GM23338 (cell line): ENCODE measurements around the gene LRMDA. TPM values are rescaled to one million over a fixed set of nuclear protein-coding genes. Genes with fewer than 3 reads are reported as not detected.

Experiments used
- ATAC-seq: fragments of 200-7000 bp; cut with Tn5 transposase; 3 replicates; pipeline ENCODE4 v1.9.1; 2020
- DNase-seq: peaks from one replicate; pipeline ENCODE4 v3.0.0-alpha.2; 2015; ENCODE audit warnings: low spot score
- H2AFZ ChIP-seq: fragments of 200-600 bp; sonication (generic); 2 replicates; pipeline ENCODE4 v1.8.0; 2016; ENCODE audit warnings: antibody characterized with exemption, mild to moderate bottlenecking, moderate library complexity
- H3F3A ChIP-seq: fragments of 200-600 bp; sonication (generic); replicated peaks from 2 replicates; pipeline ENCODE4 v1.8.0; 2017; ENCODE audit warnings: antibody characterized with exemption, mixed run types, low read depth
- H3K27ac ChIP-seq: fragments of 200-600 bp; sonication (generic); 2 replicates; pipeline ENCODE4 v1.6.1; 2016; ENCODE audit warnings: low read depth
- H3K27me3 ChIP-seq: fragments of 200-600 bp; sonication (generic); 2 replicates; pipeline ENCODE4 v1.8.0; 2016; ENCODE audit warnings: mild to moderate bottlenecking, mixed run types, moderate library complexity; ENCODE audit not compliant: insufficient read depth
- H3K36me3 ChIP-seq: fragments of 200-600 bp; sonication (generic); 2 replicates; pipeline ENCODE4 v1.8.0; 2016; ENCODE audit warnings: mild to moderate bottlenecking; ENCODE audit not compliant: insufficient read depth
- H3K4me1 ChIP-seq: fragments of 200-600 bp; sonication (generic); 2 replicates; pipeline ENCODE4 v1.8.0; 2016; ENCODE audit warnings: mild to moderate bottlenecking, moderate library complexity; ENCODE audit not compliant: insufficient read depth
- H3K4me2 ChIP-seq: fragments of 200-600 bp; sonication (generic); 2 replicates; pipeline ENCODE4 v1.7.1; 2017; ENCODE audit warnings: mixed run types
- H3K4me3 ChIP-seq: fragments of 200-600 bp; sonication (generic); 2 replicates; pipeline ENCODE4 v1.6.1; 2016; ENCODE audit warnings: mixed run types
- H3K79me2 ChIP-seq: fragments of 200-600 bp; sonication (generic); replicated peaks from 2 replicates; pipeline ENCODE4 v1.8.0; 2017; ENCODE audit warnings: mild to moderate bottlenecking; ENCODE audit not compliant: insufficient read depth
- H3K9me2 ChIP-seq: fragments of 200-600 bp; sonication (generic); 2 replicates; pipeline ENCODE4 v1.8.0; 2017; ENCODE audit not compliant: insufficient read depth
- H4K20me1 ChIP-seq: fragments of 200-600 bp; sonication (generic); replicated peaks from 2 replicates; pipeline ENCODE4 v1.8.0; 2017; ENCODE audit warnings: mild to moderate bottlenecking; ENCODE audit not compliant: insufficient read depth
- H3K27ac Mint-ChIP-seq: 2 replicates; pipeline ENCODE4 v1.8.0; 2020; ENCODE audit warnings: inconsistent platforms, mild to moderate bottlenecking, moderate library complexity, mixed read lengths
- H3K27me3 Mint-ChIP-seq: 3 replicates; pipeline ENCODE4 v1.8.0; 2022; ENCODE audit warnings: low read depth, mild to moderate bottlenecking, moderate library complexity, mixed read lengths, inconsistent platforms; ENCODE audit not compliant: insufficient read depth, poor library complexity
- H3K36me3 Mint-ChIP-seq: 3 replicates; pipeline ENCODE4 v1.8.0; 2021; ENCODE audit warnings: low read depth, mild to moderate bottlenecking, inconsistent platforms, moderate library complexity, mixed read lengths
- H3K4me1 Mint-ChIP-seq: 3 replicates; pipeline ENCODE4 v1.8.0; 2020; ENCODE audit warnings: mild to moderate bottlenecking, inconsistent platforms, mixed read lengths
- H3K4me3 Mint-ChIP-seq: 3 replicates; pipeline ENCODE4 v1.8.0; 2021; ENCODE audit warnings: moderate library complexity, mild to moderate bottlenecking, inconsistent platforms, mixed read lengths
- H3K9me3 Mint-ChIP-seq: 3 replicates; pipeline ENCODE4 v1.8.0; 2020; ENCODE audit warnings: moderate library complexity, mild to moderate bottlenecking, inconsistent platforms, mixed read lengths
- CREB1 ChIP-seq: fragments of 250-450 bp; sonication (Bioruptor Pico); IDR thresholded peaks from 2 replicates; pipeline ENCODE4 v1.5.0; 2020; ENCODE audit warnings: low read depth, mild to moderate bottlenecking, moderate library complexity
- ETS1 ChIP-seq: IDR thresholded peaks from 2 replicates; pipeline ENCODE4 v1.6.1; 2016; ENCODE audit warnings: antibody characterized with exemption
- EZH2 ChIP-seq: fragments of 200-600 bp; sonication (generic); IDR thresholded peaks from one replicate; pipeline ENCODE4 v1.8.0; 2017; ENCODE audit warnings: antibody characterized with exemption, mild to moderate bottlenecking, low read depth; ENCODE audit not compliant: unreplicated experiment
- EZH2phosphoT487 ChIP-seq: fragments of 200-600 bp; sonication (generic); IDR thresholded peaks from one replicate; pipeline ENCODE4 v1.8.1; 2018; ENCODE audit warnings: antibody characterized with exemption; ENCODE audit not compliant: unreplicated experiment
- JUNB ChIP-seq: IDR thresholded peaks from one replicate; pipeline ENCODE4 v1.6.1; 2016; ENCODE audit warnings: antibody characterized with exemption; ENCODE audit not compliant: unreplicated experiment
- NANOG ChIP-seq: IDR thresholded peaks from 2 replicates; pipeline ENCODE4 v1.6.1; 2016; ENCODE audit warnings: antibody characterized with exemption, borderline replicate concordance
- POLR2AphosphoS5 ChIP-seq: IDR thresholded peaks from 2 replicates; pipeline ENCODE4 v1.6.1; 2016; ENCODE audit warnings: antibody characterized with exemption, low read depth
- STAT1 ChIP-seq: IDR thresholded peaks from one replicate; pipeline ENCODE4 v1.6.1; 2016; ENCODE audit warnings: antibody characterized with exemption; ENCODE audit not compliant: unreplicated experiment
- ZNF114 ChIP-seq: fragments of 250-450 bp; sonication (Bioruptor Pico); IDR thresholded peaks from 2 replicates; pipeline ENCODE4 v1.5.0; 2020; ENCODE audit warnings: mild to moderate bottlenecking, moderate library complexity
- ZNF331 ChIP-seq: fragments of 250-450 bp; sonication (Bioruptor Pico); IDR thresholded peaks from 2 replicates; pipeline ENCODE4 v1.5.0; 2020; ENCODE audit warnings: low read depth, mild to moderate bottlenecking, moderate library complexity
- polyA plus RNA-seq: library from polyadenylated mRNA; unstranded; fragments of >200 nt; fragmentation: Nextera tagmentation; extraction: Ambion mirVana; gene quantifications from 2 replicates; pipeline ENCODE4 v1.2.1, GENCODE V29; 2016
- total RNA-seq: library from RNA; depleted of rRNA; stranded (reverse); fragments of >200 nt; shearing (Covaris generic); gene quantifications from 2 replicates; pipeline ENCODE4 v1.2.3, GENCODE V29; 2014
- TF ChIP-seq, protein P1 (sequence below), 2 experiments: fragments of 200-600 bp in 1 of 2; sonication (generic) in 1 of 2; conservative IDR thresholded peaks; 2 replicates each; pipeline versions ENCODE4 v1.5.1 to v1.6.1; 2016 to 2017; ENCODE audit warnings: antibody characterized with exemption in 2 of 2, low read depth in 2 of 2, mild to moderate bottlenecking in 2 of 2, moderate library complexity in 1 of 2
- TF ChIP-seq, protein P2 (sequence below): IDR thresholded peaks from one replicate; pipeline ENCODE4 v1.6.1; 2018; ENCODE audit warnings: antibody characterized with exemption; ENCODE audit not compliant: unreplicated experiment

LRMDA gene
- total and polyA plus RNA-seq, 2 experiments from 2014 or later, result 0.90 to 1.8 TPM

- Histone ChIP-seq H3K9me2 (no peaks in the 10 kb centered on the region), H3K36me3 (no peaks in the 10 kb centered on the region; the same call in 1 of the 2 replicates), H2AFZ (no peak overlapping the region), H3K4me1 (0 out of 2 replicates have a peak, but pooled peaks cover 7% of the 10 kb centered on the region), H3K27me3 (no peaks in the 10 kb centered on the region), H3K79me2 (no peaks in the 10 kb centered on the region), H3K27ac (no peak overlapping the region), H3K4me2 (no peak overlapping the region), H3F3A (no peaks in the 10 kb centered on the region), H4K20me1 (no peaks in the 10 kb centered on the region), H3K4me3 (no peak overlapping the region)
- TF ChIP-seq STAT1 (no peak), ZNF331 (CRISPR knock-in tag) (no peak), ZNF114 (CRISPR knock-in tag) (no peak), EZH2 (no peak), ETS1 (no peak), CREB1 (CRISPR knock-in tag) (no peak), NANOG (no peak), JUNB (no peak)
- TF ChIP-seq, protein P1, sequence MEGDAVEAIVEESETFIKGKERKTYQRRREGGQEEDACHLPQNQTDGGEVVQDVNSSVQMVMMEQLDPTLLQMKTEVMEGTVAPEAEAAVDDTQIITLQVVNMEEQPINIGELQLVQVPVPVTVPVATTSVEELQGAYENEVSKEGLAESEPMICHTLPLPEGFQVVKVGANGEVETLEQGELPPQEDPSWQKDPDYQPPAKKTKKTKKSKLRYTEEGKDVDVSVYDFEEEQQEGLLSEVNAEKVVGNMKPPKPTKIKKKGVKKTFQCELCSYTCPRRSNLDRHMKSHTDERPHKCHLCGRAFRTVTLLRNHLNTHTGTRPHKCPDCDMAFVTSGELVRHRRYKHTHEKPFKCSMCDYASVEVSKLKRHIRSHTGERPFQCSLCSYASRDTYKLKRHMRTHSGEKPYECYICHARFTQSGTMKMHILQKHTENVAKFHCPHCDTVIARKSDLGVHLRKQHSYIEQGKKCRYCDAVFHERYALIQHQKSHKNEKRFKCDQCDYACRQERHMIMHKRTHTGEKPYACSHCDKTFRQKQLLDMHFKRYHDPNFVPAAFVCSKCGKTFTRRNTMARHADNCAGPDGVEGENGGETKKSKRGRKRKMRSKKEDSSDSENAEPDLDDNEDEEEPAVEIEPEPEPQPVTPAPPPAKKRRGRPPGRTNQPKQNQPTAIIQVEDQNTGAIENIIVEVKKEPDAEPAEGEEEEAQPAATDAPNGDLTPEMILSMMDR (conservative IDR thresholded peaks at IDR 0.05; ENCODE audit: low read depth in 2 of 2), result no peak
- no peaks in the 10 kb centered on the region for H3K36me3 Mint-ChIP-seq
- peaks cover 2% of the 10 kb centered on the region for H3K27me3 Mint-ChIP-seq
- H3K9me3 Mint-ChIP-seq, result no peaks in the 10 kb centered on the region
- peaks cover 9% of the 10 kb centered on the region; the same call in 2 of the 3 replicates for H3K4me1 Mint-ChIP-seq
- no peak overlapping the region for H3K27ac Mint-ChIP-seq
- no peak overlapping the region for H3K4me3 Mint-ChIP-seq
- no peak for DNase-seq
- no peak for ATAC-seq
These were observed 377.6 kb downstream of the LRMDA start for GRCh38 chr10:75809003-75809402.

DNA sequence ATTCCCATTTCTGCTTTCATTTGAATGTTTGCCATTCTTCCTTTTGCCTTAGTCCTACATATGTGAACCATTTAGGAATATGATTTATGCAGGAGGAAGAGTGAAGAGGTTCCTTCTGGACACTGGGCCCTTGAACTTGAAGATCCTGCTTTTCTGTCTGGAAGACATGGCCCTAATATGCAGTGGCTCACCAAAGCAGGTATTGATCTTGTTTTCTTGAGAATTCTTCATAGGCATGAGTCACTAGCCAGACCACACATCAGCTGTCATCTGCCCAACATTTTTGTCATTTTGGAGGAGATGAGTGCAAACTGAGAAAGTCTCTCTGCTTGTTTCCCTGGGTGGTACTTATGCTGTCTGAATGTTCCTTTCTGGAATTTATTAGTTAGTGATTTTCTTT is 382.6 kb downstream of the LRMDA start:
- ATAC-seq (no peak), DNase-seq (no peak)
- H3K27me3 Mint-ChIP-seq, result no peaks in the 10 kb centered on the region
- Histone ChIP-seq H3K4me3 (no peak overlapping the region), H3K9me2 (peaks cover 13% of the 10 kb centered on the region; the same call in 1 of the 2 replicates), H3K27me3 (no peaks in the 10 kb centered on the region), H3F3A (no peaks in the 10 kb centered on the region), H4K20me1 (no peaks in the 10 kb centered on the region), H3K79me2 (no peaks in the 10 kb centered on the region), H3K27ac (no peak overlapping the region), H3K4me1 (no peaks in the 10 kb centered on the region), H3K36me3 (no peaks in the 10 kb centered on the region), H3K4me2 (no peak overlapping the region), H2AFZ (no peak overlapping the region)
- no peak overlapping the region for H3K4me3 Mint-ChIP-seq
- H3K4me1 Mint-ChIP-seq, result no peaks in the 10 kb centered on the region
- no peaks in the 10 kb centered on the region for H3K36me3 Mint-ChIP-seq
- no peaks in the 10 kb centered on the region for H3K9me3 Mint-ChIP-seq
- H3K27ac Mint-ChIP-seq, result no peak overlapping the region
- TF ChIP-seq, protein P2, sequence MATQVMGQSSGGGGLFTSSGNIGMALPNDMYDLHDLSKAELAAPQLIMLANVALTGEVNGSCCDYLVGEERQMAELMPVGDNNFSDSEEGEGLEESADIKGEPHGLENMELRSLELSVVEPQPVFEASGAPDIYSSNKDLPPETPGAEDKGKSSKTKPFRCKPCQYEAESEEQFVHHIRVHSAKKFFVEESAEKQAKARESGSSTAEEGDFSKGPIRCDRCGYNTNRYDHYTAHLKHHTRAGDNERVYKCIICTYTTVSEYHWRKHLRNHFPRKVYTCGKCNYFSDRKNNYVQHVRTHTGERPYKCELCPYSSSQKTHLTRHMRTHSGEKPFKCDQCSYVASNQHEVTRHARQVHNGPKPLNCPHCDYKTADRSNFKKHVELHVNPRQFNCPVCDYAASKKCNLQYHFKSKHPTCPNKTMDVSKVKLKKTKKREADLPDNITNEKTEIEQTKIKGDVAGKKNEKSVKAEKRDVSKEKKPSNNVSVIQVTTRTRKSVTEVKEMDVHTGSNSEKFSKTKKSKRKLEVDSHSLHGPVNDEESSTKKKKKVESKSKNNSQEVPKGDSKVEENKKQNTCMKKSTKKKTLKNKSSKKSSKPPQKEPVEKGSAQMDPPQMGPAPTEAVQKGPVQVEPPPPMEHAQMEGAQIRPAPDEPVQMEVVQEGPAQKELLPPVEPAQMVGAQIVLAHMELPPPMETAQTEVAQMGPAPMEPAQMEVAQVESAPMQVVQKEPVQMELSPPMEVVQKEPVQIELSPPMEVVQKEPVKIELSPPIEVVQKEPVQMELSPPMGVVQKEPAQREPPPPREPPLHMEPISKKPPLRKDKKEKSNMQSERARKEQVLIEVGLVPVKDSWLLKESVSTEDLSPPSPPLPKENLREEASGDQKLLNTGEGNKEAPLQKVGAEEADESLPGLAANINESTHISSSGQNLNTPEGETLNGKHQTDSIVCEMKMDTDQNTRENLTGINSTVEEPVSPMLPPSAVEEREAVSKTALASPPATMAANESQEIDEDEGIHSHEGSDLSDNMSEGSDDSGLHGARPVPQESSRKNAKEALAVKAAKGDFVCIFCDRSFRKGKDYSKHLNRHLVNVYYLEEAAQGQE, result no peak
- TF ChIP-seq EZH2phosphoT487 (no peak), POLR2AphosphoS5 (no peak), ZNF114 (CRISPR knock-in tag) (no peak), JUNB (no peak), CREB1 (CRISPR knock-in tag) (no peak), ETS1 (no peak)
- TF ChIP-seq, protein P1 (conservative IDR thresholded peaks at IDR 0.05; ENCODE audit: low read depth in 2 of 2), result no peak
